Tibial nerve (tissue), 3 donors: ENCODE measurements around the gene PEF1.

ENCODE experiments used
- CTCF ChIP-seq, 5 experiments: fragments of 200-600 bp in 3 of 5; fragments of 450-650 bp in 2 of 5; sonication (generic) in 3 of 5; IDR thresholded peaks; one replicate each; pipeline ENCODE4 v1.5.1; 2016 to 2019; ENCODE audit warnings: antibody characterized with exemption in 5 of 5, mild to moderate bottlenecking in 3 of 5, moderate library complexity in 2 of 5
- POLR2A ChIP-seq, 2 donors: fragments of 450-650 bp; IDR thresholded peaks; one replicate each; pipeline ENCODE4 v1.6.1; 2017; ENCODE audit warnings: antibody characterized with exemption in 2 of 2, mild to moderate bottlenecking in 2 of 2, moderate library complexity in 2 of 2

- TF ChIP-seq CTCF (IDR thresholded peaks at IDR 0.05) (no peak), POLR2A (IDR thresholded peaks at IDR 0.05) (no peak)
These were observed 26.5 kb upstream of the PEF1 start for GRCh38 chr1:31671147-31671546.
